CD14-positive monocyte (primary cell): ENCODE data around the gene PFDN1. TPM values are rescaled to one million over a fixed set of nuclear protein-coding genes. Genes with fewer than 3 reads are reported as not detected.
A peak's percentile ranks its signal among the peaks of the same experiment; 100 is the strongest.

Source experiments
- DNase-seq, 3 donors: peaks; one replicate each; pipeline ENCODE4 v3.0.0-alpha.2; 2011 to 2022
- H2AFZ ChIP-seq: 2 replicates; pipeline ENCODE4 v1.6.0; 2012; ENCODE audit warnings: mild to moderate bottlenecking, low read depth, low read length, inconsistent platforms; ENCODE audit not compliant: insufficient read depth, poor library complexity, severe bottlenecking
- H3K27ac ChIP-seq, 2 donors: 1 replicate in 1 of 2; 2 replicates in 1 of 2; pipeline ENCODE4 v1.5.1; 2012 to 2013; ENCODE audit warnings: low read length in 2 of 2, control low read depth in 1 of 2, inconsistent platforms in 1 of 2, low read depth in 1 of 2, mild to moderate bottlenecking in 1 of 2
- H3K27me3 ChIP-seq, 2 donors: one replicate each; pipeline versions ENCODE4 v1.6.0 to v1.6.1; 2011 to 2013; ENCODE audit warnings: low read length in 2 of 2; ENCODE audit not compliant: control insufficient read depth in 2 of 2, insufficient read depth in 2 of 2
- H3K36me3 ChIP-seq, 2 donors: replicated peaks in 1 of 2; 1 replicate in 1 of 2; 2 replicates in 1 of 2; pipeline versions ENCODE4 v1.5.1 to v1.6.1; 2012 to 2013; ENCODE audit warnings: low read length in 2 of 2, control low read depth in 1 of 2, inconsistent platforms in 1 of 2, mild to moderate bottlenecking in 1 of 2; ENCODE audit not compliant: insufficient read depth in 2 of 2, control insufficient read depth in 1 of 2
- H3K4me1 ChIP-seq, 2 donors: 1 replicate in 1 of 2; 2 replicates in 1 of 2; pipeline versions ENCODE4 v1.5.1 to v1.6.1; 2012 to 2013; ENCODE audit warnings: low read length in 2 of 2, control low read depth in 1 of 2, inconsistent platforms in 1 of 2, mild to moderate bottlenecking in 1 of 2, moderate library complexity in 1 of 2; ENCODE audit not compliant: insufficient read depth in 2 of 2, control insufficient read depth in 1 of 2
- H3K4me2 ChIP-seq: replicated peaks from 2 replicates; pipeline ENCODE3; 2012; ENCODE audit warnings: low read length, moderate library complexity, mild to moderate bottlenecking; ENCODE audit not compliant: poor library complexity, severe bottlenecking; ENCODE audit errors: extremely low read depth
- H3K4me3 ChIP-seq, 3 experiments: fragments of 200-600 bp in 1 of 3; sonication (generic) in 1 of 3; replicated peaks in 1 of 3; 1 replicate in 2 of 3; 2 replicates in 1 of 3; pipeline ENCODE4 v1.5.1; 2011 to 2013; ENCODE audit warnings: low read length in 3 of 3, mild to moderate bottlenecking in 3 of 3, control low read depth in 2 of 3, low read depth in 2 of 3, inconsistent platforms in 1 of 3, moderate library complexity in 1 of 3
- H3K79me2 ChIP-seq: 2 replicates; pipeline ENCODE4 v1.6.0; 2012; ENCODE audit warnings: mild to moderate bottlenecking, control low read depth, inconsistent platforms, low read length, moderate library complexity; ENCODE audit not compliant: insufficient read depth
- H3K9ac ChIP-seq: 2 replicates; pipeline ENCODE4 v1.6.0; 2017; ENCODE audit warnings: low read length, mild to moderate bottlenecking; ENCODE audit not compliant: insufficient read depth, poor library complexity, severe bottlenecking
- H3K9me3 ChIP-seq, 2 donors: replicated peaks in 1 of 2; 1 replicate in 1 of 2; 2 replicates in 1 of 2; pipeline versions ENCODE4 v1.5.1 to v1.6.1; 2012 to 2013; ENCODE audit warnings: low read length in 2 of 2, control low read depth in 1 of 2; ENCODE audit not compliant: control insufficient read depth in 1 of 2, insufficient read depth in 1 of 2
- H4K20me1 ChIP-seq: 2 replicates; pipeline ENCODE4 v1.6.0; 2012; ENCODE audit warnings: mild to moderate bottlenecking, low read length, control low read depth, moderate library complexity; ENCODE audit not compliant: insufficient read depth
- H3K27ac Mint-ChIP-seq, 7 donors: one replicate each; pipeline ENCODE4 v1.8.0; 2020; ENCODE audit warnings: mild to moderate bottlenecking in 7 of 7, mixed read lengths in 7 of 7, moderate library complexity in 6 of 7, inconsistent platforms in 2 of 7
- H3K27me3 Mint-ChIP-seq, 3 donors: one replicate each; pipeline ENCODE4 v1.8.0; 2021 to 2022; ENCODE audit warnings: low read depth in 3 of 3, mild to moderate bottlenecking in 3 of 3, mixed read lengths in 3 of 3, moderate library complexity in 3 of 3, inconsistent platforms in 1 of 3
- H3K36me3 Mint-ChIP-seq, 2 donors: one replicate each; pipeline ENCODE4 v1.8.0; 2020; ENCODE audit warnings: mixed read lengths in 2 of 2, inconsistent platforms in 1 of 2, mild to moderate bottlenecking in 1 of 2
- H3K4me1 Mint-ChIP-seq: one replicate; pipeline ENCODE4 v1.8.0; 2020; ENCODE audit warnings: mild to moderate bottlenecking, mixed read lengths
- H3K4me3 Mint-ChIP-seq, 2 donors: one replicate each; pipeline ENCODE4 v1.8.0; 2020; ENCODE audit warnings: mild to moderate bottlenecking in 2 of 2, mixed read lengths in 2 of 2, moderate library complexity in 1 of 2
- H3K9me3 Mint-ChIP-seq, 7 donors: one replicate each; pipeline ENCODE4 v1.8.0; 2020 to 2022; ENCODE audit warnings: mixed read lengths in 7 of 7, mild to moderate bottlenecking in 6 of 7, moderate library complexity in 6 of 7, inconsistent platforms in 2 of 7
- WGBS: methylation state at CpG from one replicate; pipeline ENCODE4 v1.1.5; 2013; ENCODE audit warnings: missing lambda C conversion rate; ENCODE audit not compliant: insufficient coverage; 5-methylcytosine and 5-hydroxymethylcytosine counted together
- intact Hi-C, 2 donors: fragments of 100-400 bp; cut with micrococcal nuclease; formaldehyde crosslinking; loops; one replicate each; pipeline versions ENCODE4 v1.15.0 to v1.15.1; 2023
- polyA plus RNA-seq, 3 donors: library from polyadenylated mRNA; depleted of rRNA in 1 of 3; unstranded in 2 of 3; stranded (reverse) in 1 of 3; fragments of 300-500 nt in 2 of 3; fragments of >200 nt in 1 of 3; fragmentation: Illumina TruSeq in 2 of 3; gene quantifications; 1 replicate in 2 of 3; 2 replicates in 1 of 3; pipeline ENCODE4 v1.2.3, GENCODE V29; 2012 to 2021
- TF ChIP-seq, protein P1 (sequence below): fragments of 200-600 bp; IDR thresholded peaks from one replicate; pipeline ENCODE4 v1.8.0; 2022; ENCODE audit warnings: antibody characterized with exemption, mild to moderate bottlenecking

The PFDN1 gene
- polyA plus RNA-seq, 3 donors: 44.7 to 105 (median 82.2) TPM

DNA sequence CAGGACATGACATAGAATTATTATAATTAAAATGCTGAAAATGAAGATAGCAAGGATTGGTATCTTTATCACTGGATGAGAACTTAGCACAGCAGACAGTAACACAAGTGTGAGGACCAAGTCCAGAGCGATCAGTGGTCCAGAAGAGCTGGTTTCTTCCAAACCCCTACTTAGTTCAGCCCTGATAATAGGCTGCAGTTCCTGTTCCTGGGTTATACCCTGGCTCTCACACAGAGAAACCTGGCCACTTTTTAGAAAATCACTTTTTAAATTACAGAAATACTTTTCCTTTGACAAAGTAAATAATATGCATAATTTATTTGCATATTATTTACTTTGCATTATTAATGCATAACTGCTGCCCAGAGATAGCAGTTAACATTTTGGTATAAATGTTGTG, 87.6 kb downstream of the PFDN1 start:
- Histone ChIP-seq H3K4me1 (peaks cover 23 to 36% of the 10 kb centered on the region in 2 donors), H3K79me2 (no peaks in the 10 kb centered on the region), H3K9me3 (no peaks in the 10 kb centered on the region), H3K27ac (no peak overlapping the region), H3K9ac (no peak overlapping the region), H3K4me2 (peak overlapping the region; percentile 20), H3K4me3 (peak overlapping the region in 1 of 3 experiments; percentile 10), H3K27me3 (peaks cover 5 to 12% of the 10 kb centered on the region in 2 donors), H3K36me3 (no peaks in the 10 kb centered on the region), H4K20me1 (no peaks in the 10 kb centered on the region), H2AFZ (no peak overlapping the region)
- Mint-ChIP-seq H3K36me3 (peaks cover 16 to 26% of the 10 kb centered on the region in 2 donors), H3K27ac (no peak overlapping the region), H3K27me3 (peaks cover 9 to 24% (median 12%) of the 10 kb centered on the region in 3 donors), H3K9me3 (no peaks in the 10 kb centered on the region), H3K4me3 (no peak overlapping the region), H3K4me1 (peaks cover 46% of the 10 kb centered on the region)
- WGBS: 67% methylated on average over 1 of the region's 1 CpG
- TF ChIP-seq, protein P1, sequence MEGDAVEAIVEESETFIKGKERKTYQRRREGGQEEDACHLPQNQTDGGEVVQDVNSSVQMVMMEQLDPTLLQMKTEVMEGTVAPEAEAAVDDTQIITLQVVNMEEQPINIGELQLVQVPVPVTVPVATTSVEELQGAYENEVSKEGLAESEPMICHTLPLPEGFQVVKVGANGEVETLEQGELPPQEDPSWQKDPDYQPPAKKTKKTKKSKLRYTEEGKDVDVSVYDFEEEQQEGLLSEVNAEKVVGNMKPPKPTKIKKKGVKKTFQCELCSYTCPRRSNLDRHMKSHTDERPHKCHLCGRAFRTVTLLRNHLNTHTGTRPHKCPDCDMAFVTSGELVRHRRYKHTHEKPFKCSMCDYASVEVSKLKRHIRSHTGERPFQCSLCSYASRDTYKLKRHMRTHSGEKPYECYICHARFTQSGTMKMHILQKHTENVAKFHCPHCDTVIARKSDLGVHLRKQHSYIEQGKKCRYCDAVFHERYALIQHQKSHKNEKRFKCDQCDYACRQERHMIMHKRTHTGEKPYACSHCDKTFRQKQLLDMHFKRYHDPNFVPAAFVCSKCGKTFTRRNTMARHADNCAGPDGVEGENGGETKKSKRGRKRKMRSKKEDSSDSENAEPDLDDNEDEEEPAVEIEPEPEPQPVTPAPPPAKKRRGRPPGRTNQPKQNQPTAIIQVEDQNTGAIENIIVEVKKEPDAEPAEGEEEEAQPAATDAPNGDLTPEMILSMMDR: no peak
- DNase-seq: peak in 1 of 3 donors; percentile 14
- intact Hi-C loops: no loop called here

GRCh38 chr5:140214831-140215230, 88.1 kb downstream of the PFDN1 start:
- Histone ChIP-seq H3K79me2 (no peaks in the 10 kb centered on the region), H3K4me2 (peak overlapping the region; percentile 20), H3K4me1 (peaks cover 21 to 32% of the 10 kb centered on the region in 2 donors), H4K20me1 (no peaks in the 10 kb centered on the region), H3K4me3 (peak overlapping the region in 1 of 3 experiments; percentile 10), H2AFZ (no peak overlapping the region), H3K27me3 (peaks cover 5 to 12% of the 10 kb centered on the region in 2 donors), H3K27ac (no peak overlapping the region), H3K36me3 (no peaks in the 10 kb centered on the region), H3K9ac (no peak overlapping the region), H3K9me3 (no peaks in the 10 kb centered on the region)
- peak in 1 of 3 donors; percentile 24 for DNase-seq
- H3K4me3 Mint-ChIP-seq: peak overlapping the region in 1 of 2 donors; percentile 26
- peak overlapping the region in 2 of 7 donors; percentile 1 to 32 for H3K27ac Mint-ChIP-seq
- H3K27me3 Mint-ChIP-seq: peaks cover 9 to 24% (median 12%) of the 10 kb centered on the region in 3 donors
- 100% methylated on average over 2 of the region's 4 CpGs for whole genome bisulfite sequencing
- peaks cover 41% of the 10 kb centered on the region for H3K4me1 Mint-ChIP-seq
- peaks cover 16 to 28% of the 10 kb centered on the region in 2 donors for H3K36me3 Mint-ChIP-seq
- intact Hi-C loops: no loop called here
- TF ChIP-seq, protein P1: no peak
- H3K9me3 Mint-ChIP-seq: no peaks in the 10 kb centered on the region
